GM21515 (cell line): ENCODE results near the gene MYO16.
"Not testable (repeated sequence)": the region's sequence is repeated elsewhere in the genome, so short reads cannot be mapped to it uniquely, and the experiment has no call there.

ENCODE experiments used
- ATAC-seq: cut with Tn5 transposase; IDR thresholded peaks from one replicate; pipeline ENCODE4 v1.9.1; 2021; ENCODE audit not compliant: unreplicated experiment

Gene MYO16

DNA sequence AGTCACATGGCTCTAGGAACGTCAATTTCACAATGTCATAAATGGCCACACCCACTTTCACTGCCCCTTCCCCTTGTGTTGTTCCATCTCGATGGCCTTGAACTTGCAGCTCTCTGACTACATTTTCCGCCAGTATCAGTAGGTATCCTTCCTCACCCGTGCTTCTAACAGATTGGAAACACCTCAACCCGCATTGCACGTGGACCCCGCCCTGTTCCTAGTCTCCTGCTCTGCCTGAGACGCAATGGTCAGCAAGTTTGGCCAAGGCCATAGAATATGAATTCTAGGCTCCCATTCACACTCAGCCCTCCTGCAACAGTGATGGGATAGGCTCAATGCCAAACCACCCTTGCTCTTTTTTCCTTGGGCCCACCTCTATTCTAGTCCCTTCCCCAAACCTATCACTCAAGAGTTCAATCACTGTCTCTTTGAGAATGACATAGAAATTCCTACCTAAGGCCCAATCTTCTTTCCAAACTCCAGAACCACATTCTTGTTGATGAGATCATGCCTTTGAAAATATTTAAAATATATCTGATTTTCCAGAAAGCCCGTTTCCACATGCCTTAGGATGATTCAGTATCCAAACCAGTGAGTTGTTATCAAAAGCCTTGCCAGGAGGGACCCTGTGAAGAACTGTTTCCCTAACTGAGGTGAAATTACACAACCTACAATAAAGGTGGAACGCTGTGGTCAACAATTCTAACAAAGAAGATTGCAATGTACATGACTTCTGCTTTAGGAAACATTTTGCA lies 334.6 kb downstream of the MYO16 start:
- ATAC-seq, result no peak

DNA sequence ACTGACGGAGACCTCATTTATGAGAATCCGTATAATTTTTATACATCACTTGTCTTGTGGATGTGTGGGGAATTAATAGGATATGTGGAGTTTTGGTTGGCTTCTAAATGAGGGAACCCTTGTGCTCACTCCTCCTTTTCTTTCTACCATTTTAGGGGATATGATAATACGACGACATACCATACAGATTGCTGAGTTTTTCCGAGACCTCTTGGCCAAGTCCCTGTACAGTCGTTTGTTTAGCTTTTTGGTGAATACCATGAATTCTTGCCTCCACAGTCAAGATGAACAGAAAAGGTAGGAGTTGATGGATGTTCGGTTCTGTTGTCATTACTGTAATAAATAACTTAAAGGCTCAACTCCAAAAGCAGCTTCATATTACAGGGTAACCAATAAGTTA lies 335.2 kb downstream of the MYO16 start:
- ATAC-seq, result no peak

DNA sequence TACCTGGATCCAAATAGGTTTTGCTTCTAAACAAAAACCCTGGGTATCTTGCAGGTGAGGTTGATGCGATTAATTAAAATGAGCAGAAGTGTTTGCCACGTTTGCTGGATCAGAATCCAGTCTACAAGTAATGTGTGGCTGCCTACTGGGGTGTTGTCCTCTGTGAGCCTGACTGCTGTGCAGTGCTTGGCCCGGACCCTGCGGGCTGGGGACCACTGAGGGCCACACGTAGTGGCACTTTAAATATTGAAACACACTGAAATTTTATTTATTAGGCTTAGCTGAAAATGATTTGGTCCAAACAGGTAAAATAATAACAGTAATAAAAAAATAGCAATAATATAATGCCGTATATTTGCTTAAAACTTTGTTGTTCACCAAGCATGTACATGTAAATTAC lies 338.0 kb downstream of the MYO16 start:
- no peak for ATAC-seq

DNA sequence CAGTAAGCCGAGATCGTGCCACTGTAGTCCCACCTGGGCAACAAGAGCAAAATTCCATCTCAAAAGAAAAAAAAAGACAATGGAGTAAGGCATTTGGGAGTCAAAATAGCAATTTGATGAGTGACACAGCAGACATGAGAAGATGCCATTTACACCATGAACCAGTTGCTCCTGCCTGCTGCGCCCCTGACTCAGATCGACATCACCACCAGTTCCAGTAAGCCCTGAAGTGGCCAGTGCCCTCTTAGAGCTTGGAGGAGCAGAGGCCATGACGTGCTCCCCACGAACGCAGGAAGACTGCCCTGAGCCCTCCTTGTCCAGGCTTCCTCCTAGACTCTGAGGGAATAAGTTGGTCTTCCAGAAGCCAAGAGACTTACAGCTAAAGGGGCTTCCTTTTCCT lies 339.2 kb downstream of the MYO16 start:
- ATAC-seq, result no peak

DNA sequence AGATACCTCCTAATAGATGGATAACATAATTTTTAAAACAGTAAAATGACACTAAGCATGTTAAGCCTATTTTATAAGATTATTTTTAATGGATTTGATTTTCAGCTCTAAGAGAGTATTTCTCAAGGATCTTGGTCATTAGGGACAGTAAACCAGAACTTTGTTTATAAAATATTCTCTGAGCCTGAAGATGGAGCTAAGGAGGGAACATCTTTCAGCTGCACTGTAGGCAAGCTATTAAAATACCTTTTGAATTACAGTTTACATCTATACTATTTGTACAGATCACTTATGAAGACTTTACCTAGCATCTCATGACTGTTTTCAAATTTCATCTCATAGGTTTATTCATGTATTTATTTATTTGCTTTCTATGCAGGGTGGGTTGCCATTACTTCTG lies 345.3 kb downstream of the MYO16 start:
- ATAC-seq, result no peak

DNA sequence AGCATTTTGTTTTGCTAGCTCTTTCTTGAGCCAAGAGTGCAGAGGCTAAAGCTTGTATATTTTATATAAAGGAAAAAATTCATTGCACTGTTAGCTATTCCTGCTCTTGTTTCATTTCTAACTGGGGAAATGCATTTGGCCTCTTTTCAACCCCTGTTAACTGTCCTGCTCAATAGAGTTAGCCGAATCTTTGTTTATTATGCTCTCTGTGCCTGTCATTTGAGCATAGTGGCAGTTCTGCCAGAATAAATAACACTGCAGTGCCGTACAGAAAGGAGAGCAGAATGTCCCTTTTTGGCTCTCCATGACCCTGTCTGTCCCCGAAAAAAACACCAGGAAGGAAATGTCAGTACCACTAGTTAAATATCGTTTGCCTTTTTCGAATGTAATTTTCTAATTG lies 350.8 kb downstream of the MYO16 start:
- ATAC-seq, result no peak

DNA sequence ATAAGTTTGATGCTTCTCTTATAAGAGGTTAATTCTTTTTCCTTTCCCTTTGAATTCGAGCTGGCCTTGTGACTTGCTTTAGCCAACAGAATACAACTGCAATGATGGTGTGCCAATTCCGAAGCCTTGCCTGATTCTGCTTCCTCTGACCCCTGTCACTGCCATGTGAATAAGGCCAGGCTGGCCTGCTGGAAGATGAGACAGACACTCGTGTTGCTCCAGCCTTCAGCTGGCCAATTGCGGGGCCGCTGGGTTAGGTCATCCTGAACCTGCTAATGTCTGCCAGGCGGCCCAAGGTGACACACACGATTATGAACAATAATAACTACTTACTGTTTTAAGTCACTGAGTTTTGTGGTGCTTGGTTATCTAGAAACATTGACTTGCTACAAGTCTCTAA lies 352.0 kb downstream of the MYO16 start:
- ATAC-seq, result no peak

DNA sequence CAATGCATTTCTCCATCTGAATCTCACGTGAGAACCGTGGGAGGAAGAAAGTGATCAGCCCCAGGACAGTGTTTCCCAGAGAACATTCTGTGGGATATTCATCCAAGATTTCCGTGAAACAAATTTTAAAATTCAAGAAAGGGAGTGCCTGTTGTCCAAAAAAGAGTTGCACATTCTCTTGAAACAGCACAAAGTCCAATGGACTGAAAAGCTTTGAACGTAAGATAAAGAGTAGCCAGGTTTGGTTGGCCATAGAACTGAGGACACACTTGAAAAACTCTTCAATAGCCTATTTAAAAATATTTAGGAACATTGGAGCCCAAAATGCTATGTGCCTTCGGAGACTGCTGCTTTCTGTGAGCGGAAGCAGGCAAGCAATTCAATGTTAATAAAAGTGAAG lies 353.9 kb downstream of the MYO16 start:
- no peak for ATAC-seq

DNA sequence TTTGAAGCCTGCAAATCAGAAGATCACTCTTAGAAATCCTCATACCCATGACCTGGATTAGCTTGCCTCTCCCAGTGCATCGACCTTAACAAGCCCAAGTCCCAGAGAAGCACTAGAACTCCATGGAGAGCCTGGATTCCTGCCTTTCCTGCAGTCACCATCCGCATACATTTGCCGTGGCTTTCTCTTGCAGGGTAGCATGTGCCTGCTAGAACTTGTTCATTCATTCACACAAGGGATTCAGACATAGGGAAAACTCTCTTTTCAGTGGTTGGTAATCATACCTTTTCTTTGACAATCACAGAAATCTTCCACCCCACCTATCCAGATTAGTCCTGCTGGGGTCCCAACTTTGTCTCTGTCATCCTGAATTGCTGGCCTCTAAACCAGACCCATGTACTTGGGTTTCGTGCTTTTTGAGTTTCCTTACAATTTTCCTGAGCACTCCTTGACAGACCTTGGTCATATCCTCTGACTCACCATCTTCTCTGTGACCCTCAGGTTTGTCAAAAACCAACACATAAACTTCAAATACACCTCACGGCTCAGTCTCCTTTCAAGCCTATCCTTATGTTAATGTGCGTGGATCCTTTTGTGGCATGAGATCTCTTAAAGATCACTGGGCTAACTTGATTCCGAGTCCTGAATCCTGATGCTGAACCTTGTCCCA lies 355.0 kb downstream of the MYO16 start:
- no peak for ATAC-seq

DNA sequence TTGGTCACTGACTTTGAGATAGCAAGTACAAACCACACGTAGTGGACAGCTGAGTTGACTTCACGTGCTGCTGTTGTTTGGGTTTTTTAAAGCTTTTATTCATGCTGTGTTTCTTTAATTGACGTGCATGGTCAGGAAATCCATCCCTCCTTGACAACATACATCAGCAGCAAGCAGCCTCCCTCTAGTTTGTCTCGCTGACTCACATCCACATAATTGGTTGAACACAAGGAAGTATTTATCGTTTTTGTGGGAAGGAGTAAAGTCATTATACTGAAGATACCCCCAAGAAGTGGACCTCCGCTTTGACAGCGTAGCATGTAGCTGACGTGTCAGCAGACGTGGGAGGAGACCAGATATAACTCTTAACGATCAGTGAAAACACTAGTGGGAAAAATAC lies 355.8 kb downstream of the MYO16 start:
- no peak for ATAC-seq

DNA sequence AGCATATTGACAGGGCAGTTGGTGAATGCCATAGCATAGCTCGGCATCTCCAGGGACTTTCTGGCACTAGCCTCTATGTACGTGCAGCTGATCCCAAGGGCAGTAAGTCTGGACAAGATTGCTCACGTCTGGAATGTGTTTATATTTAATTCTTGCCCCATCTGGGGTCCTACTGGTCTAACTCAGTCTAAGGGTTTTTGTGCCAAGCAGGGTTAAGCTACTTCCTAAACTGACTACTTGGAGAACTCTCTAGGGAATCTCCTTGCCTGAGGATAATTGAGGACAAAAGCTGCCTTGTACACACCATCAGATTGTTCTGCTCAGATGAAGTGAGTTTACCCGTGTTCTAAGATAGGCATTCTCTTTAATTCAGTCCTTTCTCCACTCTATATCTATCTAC lies 358.1 kb downstream of the MYO16 start:
- ATAC-seq, result no peak

DNA sequence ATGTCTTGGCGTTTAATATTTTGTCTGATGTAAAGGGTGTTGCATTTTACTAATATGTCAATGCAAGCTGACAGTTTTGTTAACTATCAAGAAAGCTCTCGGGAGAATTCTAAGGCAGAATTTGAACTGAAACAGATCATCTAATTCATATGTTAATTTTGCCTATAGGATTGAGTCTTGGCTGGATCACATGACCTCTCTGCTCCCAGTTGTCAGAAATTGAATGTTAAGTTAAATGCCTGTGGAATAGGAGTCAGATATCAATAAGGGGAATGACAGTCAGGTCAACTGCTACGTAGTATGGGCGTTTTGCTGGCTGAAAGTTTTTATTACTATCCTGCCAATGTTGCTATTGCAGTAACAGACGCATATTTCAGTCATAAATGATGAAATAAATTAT lies 358.5 kb downstream of the MYO16 start:
- no peak for ATAC-seq

DNA sequence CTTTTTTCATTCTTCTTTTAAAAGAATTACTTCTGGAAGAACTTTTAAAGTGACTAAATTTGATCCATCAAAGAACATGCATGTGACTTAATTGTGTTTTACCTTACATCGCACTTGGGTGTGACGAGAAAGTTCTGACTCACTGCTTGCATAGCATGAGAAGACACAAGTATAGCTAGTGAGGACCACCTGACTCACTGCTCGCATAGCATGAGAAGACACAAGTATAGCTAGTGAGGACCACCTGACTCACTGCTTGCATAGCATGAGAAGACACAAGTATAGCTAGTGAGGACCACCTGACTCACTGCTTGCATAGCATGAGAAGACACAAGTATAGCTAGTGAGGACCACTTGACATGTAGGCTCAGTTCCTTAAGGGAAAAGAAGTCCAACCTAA lies 362.0 kb downstream of the MYO16 start:
- not testable (repeated sequence) for ATAC-seq

DNA sequence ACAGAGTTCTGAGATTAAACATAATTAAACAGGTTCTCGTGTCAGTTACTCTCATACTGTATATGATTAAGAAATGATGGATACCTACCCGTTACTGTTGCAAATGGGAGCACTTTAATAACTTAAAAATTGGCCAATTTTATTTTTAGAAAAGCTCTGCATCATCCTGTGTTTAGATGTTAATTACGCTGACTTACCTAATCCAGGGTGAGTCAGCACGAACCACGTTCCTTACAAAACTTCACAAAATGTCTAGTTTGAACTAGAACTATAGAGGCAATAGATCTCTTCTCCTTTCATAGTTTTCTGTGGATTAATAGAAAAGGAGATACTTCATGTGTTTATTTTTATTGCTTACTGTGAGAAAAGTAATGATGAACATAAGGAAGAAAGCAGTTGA lies 363.9 kb downstream of the MYO16 start:
- no peak for ATAC-seq

DNA sequence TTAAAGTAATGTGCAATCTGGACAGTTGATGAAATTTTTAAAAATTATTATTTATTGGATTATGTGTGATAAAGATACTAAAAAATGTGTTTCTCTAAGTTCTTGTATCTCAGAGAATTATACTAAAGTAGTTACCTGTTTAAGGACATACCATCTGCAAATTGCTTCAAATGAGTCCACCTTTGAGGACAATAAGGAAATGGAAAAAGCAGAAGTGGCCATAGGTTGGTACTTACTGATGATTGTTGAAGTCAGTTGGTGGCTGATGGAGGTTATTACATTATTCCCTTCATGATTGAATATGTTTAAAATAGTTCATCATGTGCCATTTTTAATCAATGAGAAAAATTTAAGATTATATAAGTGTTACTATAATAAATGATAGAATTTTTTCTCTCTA lies 367.0 kb downstream of the MYO16 start:
- no peak for ATAC-seq

DNA sequence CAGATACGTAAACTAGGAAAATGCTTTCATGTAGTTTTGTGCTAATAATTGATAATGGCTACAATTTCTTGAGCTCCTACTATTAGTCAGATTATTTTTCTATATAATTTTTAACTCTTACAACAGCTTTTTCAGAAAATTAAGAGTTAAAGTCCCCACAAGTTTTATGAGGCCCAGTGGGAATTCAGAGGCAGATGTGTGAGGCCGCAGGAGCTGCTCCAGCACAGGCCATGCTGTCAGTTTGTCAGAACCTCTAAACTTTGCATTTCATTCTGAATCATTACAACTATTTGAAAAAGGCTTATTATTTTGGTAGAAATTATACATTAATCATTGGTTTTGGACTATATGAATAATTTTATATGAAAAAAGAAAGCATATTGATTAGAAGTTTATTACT lies 370.8 kb downstream of the MYO16 start:
- ATAC-seq, result no peak

DNA sequence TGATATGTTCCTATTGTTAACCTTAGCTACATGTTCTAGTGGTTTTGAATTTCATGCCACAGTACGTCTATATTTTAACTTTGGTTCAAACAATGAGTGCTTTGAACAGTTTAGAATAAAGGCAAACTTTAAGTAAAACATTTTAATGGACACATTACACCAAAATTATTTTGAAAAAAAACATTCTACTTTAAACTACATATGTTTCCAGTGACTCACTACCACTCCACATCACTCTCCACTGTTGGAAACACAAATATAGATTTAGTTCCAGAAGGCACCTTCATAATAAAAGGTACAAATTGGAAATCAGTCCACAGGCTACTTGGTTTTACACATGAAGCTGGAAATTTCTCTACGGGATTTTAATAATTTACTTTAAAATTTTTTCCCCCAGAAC lies 373.5 kb downstream of the MYO16 start:
- ATAC-seq, result no peak

DNA sequence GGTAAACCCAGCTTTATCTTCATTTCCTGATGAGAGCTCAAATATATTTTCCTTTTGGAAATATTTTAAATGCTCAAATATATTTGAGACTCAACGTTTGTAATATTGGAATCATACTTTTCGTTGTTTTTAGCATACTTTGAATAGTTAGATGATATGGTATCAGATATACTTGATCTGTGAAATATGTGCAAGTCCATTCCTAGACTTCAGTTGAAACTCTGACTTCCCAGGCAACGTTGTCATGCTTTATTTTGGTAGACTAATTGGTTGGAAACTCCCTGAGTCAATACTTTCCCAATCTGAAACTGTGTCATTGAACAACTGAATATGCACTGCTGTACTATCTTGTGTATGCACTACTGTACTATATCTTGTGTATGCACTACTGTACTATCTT lies 378.5 kb downstream of the MYO16 start:
- ATAC-seq, result no peak

DNA sequence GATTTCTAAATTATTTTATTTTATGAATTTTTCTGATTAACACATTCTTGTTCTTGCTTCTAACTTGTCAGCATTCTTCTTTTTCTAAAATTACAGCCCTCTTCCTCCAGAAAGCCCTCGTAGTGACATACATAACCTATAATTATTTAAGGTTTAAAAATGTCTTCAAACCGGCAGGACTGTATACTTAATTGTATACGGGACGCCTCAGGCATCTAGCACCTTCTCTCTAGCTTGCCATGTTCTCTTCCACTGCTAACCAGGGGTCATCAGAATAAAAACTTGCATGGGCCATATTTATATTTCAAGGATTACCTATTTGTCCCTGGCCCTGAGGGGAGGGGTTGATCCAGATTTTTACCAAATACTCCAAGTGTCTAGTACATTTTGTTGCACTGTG lies 380.3 kb downstream of the MYO16 start:
- no peak for ATAC-seq

DNA sequence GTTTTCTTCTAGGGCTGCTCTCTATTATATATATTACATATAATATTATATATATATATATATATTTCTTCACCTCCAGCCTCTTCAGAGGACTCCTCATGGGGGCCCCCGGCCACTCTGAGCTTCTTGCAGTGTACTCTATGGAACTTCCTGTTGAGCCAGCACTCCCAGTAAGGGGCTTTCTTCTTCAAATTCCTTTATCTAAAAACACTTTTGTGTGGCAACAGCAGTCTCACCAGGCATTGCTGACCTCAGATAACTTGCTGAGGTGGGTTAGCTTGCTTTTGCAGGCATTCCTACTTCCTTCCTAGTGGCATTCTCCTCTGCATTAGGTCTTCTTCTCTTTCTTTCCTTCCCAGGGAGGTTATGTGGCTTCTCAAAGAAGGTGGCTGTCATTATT lies 381.5 kb downstream of the MYO16 start:
- ATAC-seq, result no peak

DNA sequence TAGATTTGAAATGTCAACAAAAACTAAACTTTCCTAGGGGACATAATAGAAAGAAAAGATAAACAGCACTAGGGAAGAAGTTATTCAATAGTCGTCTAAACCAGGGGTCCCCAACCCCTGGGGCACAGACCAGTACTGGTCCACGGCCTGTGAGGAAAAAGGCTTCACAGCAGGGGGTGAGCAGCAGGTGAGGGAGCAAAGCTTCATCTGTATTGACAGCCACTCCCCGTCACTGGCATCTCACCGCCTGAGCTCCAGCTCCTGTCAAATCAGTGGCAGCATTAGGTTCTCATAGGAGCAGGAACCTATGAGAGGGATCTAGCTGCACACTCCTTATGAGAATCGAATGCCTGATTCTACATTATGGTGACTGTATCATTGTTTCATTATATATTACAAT lies 382.7 kb downstream of the MYO16 start:
- ATAC-seq, result no peak

DNA sequence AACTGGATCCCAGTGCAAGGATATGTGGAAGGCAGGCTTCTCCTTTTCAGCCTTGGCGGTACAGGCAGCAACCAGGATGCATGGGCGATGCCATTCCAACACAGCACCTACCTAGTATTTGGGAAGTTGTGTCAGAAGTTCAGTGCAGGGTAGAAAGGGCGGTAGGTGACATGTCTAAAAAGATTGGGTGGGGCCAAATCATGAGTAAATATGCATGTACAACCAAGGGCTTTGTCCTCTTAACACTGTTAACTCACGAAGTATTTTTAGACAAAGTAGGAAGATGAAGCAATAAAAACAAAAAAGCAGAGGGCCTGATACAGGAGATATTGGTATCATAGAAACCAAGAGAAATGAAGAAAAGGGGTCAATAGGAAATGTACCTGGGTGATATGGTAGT lies 392.1 kb downstream of the MYO16 start:
- no peak for ATAC-seq

DNA sequence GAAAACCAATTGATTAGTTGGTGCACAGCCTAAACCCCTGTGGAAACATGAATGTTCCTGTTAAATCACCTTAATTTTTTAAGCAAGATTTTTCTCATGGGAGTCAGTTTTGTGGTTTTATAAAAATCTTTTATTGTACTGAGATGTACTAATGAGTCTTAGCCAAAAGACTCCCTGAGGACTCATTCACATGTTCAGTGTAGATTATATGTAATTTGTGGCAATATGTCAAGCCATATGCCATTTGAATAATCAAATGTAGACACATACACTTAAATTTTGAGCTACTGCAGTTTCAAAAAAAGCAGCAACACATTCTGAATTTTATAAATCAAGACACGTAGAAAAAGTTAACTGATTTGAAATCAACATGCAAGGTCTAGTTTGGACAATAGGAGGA lies 395.2 kb downstream of the MYO16 start:
- no peak for ATAC-seq
